ENCODE data around the gene SPO11.

DNA sequence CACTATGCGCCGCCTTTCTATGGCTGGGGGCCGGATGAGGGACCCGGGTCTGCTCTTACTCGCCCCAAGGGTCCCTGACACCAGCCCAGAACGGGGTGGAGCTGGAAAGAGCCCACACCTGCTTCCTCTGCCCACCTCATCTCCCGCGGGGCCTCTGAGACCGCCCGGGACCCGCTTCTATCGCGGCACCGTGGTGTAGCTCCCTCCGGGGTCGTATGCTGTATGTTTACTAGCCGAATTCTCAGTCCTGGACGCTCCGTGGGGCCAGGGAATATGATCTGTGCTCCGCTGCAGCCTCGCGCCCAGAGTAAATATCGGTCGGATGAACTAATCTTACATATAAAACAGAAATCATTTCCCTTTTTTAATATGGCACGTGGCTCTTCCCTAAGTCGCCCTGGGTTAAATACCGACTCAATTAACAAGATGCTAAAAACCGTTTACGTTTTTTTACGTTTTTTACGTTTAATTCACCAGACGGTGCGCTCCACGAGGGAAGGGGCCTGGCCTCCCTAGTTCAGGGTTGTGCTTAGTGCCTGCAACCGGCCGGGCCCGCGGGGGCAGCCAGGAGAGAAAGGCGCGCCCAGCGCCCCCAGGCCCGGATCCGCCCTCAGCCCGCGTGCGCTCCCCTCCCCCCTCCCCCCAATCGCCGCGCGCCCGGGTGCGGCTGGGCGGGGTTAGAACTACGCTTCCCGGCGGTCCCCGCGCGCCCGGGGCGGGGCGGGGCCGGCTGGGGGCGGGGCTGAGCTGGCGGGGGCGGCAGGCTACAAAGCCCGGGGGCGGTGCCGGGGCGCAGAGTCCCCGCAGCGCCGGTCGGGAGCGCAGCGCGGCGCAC is 61.2 kb downstream of the SPO11 start, which contains the start of gene RBM38:
- no peak for TF ChIP-seq POLR2A (IDR thresholded peaks at IDR 0.05)
- TF ChIP-seq, protein P1, sequence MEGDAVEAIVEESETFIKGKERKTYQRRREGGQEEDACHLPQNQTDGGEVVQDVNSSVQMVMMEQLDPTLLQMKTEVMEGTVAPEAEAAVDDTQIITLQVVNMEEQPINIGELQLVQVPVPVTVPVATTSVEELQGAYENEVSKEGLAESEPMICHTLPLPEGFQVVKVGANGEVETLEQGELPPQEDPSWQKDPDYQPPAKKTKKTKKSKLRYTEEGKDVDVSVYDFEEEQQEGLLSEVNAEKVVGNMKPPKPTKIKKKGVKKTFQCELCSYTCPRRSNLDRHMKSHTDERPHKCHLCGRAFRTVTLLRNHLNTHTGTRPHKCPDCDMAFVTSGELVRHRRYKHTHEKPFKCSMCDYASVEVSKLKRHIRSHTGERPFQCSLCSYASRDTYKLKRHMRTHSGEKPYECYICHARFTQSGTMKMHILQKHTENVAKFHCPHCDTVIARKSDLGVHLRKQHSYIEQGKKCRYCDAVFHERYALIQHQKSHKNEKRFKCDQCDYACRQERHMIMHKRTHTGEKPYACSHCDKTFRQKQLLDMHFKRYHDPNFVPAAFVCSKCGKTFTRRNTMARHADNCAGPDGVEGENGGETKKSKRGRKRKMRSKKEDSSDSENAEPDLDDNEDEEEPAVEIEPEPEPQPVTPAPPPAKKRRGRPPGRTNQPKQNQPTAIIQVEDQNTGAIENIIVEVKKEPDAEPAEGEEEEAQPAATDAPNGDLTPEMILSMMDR (IDR thresholded peaks at IDR 0.05) = no peak
- no peak for TF ChIP-seq EP300 (IDR thresholded peaks at IDR 0.05; ENCODE audit: low read depth)
- no peak for TF ChIP-seq POLR2AphosphoS5 (IDR thresholded peaks at IDR 0.05)
